ENCODE results near the gene SULF2.
A peak's percentile ranks its signal among the peaks of the same experiment; 100 is the strongest.

Gene SULF2

GRCh38 chr20:47678536-47678935, 106.7 kb downstream of the SULF2 start:
- no peak for DNase-seq

GRCh38 chr20:47677635-47678453, 107.4 kb downstream of the SULF2 start:
- peak; percentile 68 for DNase-seq

GRCh38 chr20:47676912-47677634, 108.2 kb downstream of the SULF2 start:
- no peak for DNase-seq

GRCh38 chr20:47676219-47676721, 109.0 kb downstream of the SULF2 start:
- no peak for DNase-seq

- DNase-seq, result no peak
Measured at GRCh38 chr20:47675190-47676142, 109.8 kb downstream of the SULF2 start.

DNA sequence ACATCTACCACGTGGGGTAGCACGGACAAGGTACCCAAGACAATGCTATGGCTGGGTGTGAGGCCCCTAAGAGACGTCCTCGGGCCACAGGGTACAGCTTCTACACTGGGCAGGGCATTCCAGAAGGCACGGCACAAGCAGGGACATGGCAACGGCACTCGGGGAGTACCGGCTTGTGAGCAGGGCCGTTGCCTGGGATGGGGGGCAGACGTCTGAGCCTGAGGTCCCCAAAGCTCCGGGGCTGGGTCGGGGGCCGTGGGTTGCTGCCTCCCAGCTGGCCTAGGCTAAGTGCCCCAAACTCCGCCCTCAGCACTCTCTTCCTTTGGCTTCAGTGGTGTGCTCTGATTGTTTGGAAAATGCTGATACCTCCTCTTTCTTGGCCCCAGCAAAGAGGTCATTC, 110.6 kb downstream of the SULF2 start:
- no peak for DNase-seq

GRCh38 chr20:47674145-47674544, 111.1 kb downstream of the SULF2 start:
- DNase-seq, result no peak

- no peak for DNase-seq
Measured at GRCh38 chr20:47673671-47673955, 111.7 kb downstream of the SULF2 start.

- no peak for DNase-seq
Measured at GRCh38 chr20:47672886-47673670, 112.2 kb downstream of the SULF2 start.

DNA sequence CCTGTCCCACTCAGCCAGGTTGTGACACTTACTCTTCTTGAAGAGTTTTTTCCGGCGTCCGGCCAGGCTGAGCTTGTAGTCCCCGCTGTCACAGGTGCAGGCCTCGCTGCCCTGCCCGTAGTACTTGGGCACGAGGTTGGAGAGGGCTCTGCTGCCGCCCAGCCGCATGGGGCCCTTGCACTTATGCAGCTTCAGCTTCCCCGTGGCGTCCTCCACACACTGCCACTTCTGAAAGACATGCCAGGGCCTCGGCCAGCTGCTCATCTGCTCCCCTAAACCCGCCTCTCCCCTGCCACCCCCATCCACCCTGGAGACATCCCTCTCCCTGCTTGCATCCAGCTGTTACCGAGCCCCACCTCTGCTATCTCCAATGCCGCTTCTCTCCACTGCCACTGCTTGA, 113.1 kb downstream of the SULF2 start:
- DNase-seq, result no peak

- no peak for DNase-seq
Measured at GRCh38 chr20:47670913-47671312, 114.4 kb downstream of the SULF2 start.

DNA sequence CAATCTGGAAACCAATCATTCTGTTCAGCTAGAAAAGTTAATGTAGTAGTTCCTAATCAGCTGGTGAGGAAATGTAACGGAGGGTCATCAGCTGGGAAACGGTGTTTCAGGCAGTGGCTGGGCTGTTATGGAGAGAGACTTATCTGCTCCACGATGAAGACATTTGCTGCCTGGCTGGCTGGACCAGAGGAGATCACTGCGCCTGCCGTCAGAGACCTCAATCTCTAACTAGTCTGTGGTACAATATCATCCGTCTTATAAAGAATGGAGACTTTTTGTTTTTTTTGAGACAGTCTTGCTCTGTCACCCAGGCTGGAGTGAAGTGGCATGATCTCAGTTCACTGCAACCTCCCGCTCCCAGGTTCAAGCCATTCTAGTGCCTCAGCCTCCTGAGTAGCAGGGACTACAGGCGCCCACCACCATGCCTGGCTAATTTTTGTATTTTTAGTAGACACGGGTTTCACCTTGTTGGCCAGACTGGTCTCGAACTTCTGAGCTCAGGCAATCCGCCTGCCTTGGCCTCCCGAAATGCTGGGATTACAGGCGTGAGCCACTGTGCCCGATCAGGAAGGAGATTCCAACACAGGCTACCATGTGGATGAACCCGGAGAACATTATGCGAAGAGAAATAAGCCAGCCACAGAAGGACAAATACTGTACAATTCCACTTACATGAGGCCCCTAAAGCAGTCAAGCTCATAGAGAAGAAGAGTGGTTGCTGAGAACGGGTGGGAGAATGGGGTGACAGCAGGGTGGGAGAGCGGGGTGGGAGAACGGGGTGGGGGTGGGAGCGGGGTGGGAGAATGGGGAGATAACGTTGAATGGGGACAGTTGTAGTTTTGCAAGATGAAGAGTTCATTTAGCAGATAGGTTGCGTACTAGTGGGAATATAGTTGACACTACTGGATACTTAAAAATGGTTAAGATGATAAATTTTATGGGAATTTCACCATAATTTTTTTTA, 115.1 kb downstream of the SULF2 start:
- DNase-seq, result no peak

DNA sequence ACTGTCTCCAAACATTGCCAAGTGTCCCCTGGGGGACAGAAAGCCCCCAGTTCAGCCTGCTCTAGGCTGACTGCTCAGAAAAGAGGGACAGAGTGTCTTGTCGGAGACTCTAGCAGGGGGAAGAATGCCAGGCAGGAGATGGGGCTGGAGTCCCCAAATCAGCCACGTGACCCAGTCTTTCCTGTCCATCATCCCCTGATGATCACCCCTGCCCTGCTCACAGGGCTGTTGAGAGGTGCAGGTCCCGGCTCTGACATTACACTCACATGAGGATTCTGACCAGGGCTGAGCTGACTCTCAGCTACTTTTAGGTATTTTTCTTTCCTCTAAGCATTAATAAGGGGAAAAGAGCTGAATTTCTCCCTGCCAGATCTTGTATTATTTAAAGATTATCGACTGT, 115.8 kb downstream of the SULF2 start:
- DNase-seq, result no peak

- DNase-seq, result no peak
Measured at GRCh38 chr20:47669152-47669425, 116.2 kb downstream of the SULF2 start.

GRCh38 chr20:47668313-47669151, 116.7 kb downstream of the SULF2 start:
- no peak for DNase-seq

DNA sequence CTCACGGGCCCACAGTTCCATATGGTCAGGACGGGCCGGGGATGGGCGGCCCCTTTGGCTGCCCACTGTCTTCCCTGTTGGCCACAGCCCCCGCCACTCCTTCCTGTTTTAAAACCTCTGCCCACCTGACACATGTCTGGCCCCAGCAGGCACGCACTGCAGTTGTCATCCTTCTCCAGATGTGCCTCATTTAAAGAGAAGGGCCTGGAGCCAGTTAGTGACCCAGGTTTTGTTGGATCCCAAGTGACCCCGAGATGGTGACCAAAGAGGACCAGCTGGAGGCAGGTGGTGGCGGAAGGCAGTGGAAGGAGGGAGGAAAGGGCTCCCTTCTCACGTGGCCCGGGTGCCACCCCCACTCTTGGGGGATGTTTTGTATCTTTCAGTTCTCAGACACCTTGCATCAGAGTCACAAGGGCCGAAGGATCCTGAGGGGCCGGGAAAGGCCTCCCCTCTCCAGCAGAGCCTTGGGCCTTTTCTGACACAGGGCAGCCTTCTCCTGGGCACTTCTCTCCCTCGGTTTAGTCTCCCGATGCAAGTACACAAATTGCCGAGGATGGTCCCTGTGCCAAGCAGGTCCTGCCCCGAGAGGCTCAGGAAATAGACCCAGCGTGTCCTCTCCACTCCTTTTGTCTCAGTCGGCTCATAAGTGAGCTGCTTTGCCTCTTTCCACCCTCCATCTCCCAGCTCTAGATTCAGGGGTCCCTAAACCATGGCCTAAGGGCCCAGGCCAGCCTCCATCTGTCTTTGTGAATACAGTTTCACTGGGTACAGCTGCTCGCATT, 117.6 kb downstream of the SULF2 start:
- DNase-seq, result no peak

- DNase-seq, result no peak
Measured at GRCh38 chr20:47667086-47667485, 118.2 kb downstream of the SULF2 start.

GRCh38 chr20:47666304-47666703, 119.0 kb downstream of the SULF2 start:
- DNase-seq, result no peak

DNA sequence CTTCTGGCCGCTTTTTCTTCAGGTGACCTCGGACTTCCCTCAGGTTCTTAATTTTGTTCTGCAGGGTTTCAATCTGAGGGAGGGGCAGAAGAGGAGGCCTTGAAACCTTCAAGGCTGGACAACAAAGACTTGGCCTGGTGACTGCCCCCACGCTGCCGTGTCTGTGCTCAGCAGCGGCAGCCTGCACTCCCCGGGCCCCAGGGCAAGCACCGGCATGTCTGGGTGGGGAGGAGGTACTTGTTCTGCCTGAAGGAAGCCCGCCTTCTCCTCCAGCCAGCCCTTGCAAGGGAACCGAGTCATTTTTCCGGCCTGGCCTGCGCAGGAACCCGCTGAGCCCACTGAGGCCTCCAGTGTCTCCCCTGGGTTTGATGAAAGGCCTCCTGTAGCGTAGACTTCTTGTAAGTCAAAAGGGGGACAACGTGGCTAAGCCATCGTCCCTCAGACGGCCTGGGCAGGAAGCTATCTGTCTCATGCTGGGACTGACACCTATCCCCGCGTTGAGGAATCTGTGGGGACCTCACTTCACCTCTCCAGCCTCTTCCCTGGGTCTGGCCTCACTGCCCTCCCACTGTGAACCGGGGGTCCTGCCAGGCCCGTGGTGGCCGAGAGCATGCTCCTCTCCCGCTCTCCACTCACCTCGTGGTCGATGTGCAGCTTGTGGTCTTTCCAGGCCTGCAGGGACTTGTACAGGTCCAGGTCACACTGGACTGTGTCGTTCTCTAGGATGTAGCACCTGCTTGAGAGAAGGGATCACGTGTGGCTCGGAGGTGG, 119.9 kb downstream of the SULF2 start:
- DNase-seq, result no peak
